WI38 (cell line): ENCODE results near the gene KCND3.

Experiments used
- H3K4me3 ChIP-seq: 2 replicates; pipeline ENCODE4 v1.5.1; 2011; ENCODE audit warnings: low read depth, mild to moderate bottlenecking, control low read depth, low read length
- TF ChIP-seq, protein P1 (sequence below): IDR thresholded peaks from 2 replicates; pipeline ENCODE4 v1.5.1; 2012; ENCODE audit warnings: low read depth, mild to moderate bottlenecking, control low read depth, low read length

The KCND3 gene

DNA sequence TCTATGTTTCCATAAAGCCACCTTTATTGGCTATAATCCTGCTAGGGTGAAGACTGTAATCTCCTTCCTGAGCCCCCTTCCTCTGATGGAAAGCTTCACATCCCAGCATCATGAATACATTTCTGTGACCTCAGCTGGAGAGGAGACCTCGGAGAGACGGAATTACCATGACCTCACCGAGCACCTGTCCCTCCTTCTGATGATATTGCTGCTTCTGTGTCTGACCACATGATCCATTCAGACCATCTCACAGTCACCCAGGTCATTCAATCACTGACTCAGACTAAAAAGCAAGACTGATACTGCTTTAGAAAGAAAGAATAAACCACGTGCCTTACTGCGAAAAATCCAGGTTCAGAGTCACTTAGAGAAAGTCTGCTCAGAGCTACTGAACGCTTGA is 8.8 kb downstream of the KCND3 start:
- no peak overlapping the region for H3K4me3 ChIP-seq

DNA sequence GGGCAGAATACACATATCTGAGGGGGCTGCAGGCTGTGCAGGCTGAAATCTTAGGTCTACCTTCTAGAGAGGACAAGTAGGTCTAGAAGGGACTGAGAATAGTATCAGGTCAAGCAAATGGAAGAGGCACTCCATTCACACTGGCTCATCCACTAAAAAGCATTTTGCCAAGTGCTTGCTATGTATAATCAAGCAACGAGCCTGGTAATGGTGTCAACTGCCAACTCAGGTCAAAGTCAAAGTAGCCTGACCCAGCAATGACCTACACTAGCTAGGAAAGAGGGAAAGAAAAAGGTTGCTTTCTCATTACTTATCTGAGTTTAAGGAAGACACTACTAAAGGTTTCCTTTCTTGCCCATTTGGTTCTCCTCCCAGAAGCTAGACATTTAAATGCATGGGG is 10.8 kb downstream of the KCND3 start:
- no peak overlapping the region for H3K4me3 ChIP-seq
- TF ChIP-seq, protein P1, sequence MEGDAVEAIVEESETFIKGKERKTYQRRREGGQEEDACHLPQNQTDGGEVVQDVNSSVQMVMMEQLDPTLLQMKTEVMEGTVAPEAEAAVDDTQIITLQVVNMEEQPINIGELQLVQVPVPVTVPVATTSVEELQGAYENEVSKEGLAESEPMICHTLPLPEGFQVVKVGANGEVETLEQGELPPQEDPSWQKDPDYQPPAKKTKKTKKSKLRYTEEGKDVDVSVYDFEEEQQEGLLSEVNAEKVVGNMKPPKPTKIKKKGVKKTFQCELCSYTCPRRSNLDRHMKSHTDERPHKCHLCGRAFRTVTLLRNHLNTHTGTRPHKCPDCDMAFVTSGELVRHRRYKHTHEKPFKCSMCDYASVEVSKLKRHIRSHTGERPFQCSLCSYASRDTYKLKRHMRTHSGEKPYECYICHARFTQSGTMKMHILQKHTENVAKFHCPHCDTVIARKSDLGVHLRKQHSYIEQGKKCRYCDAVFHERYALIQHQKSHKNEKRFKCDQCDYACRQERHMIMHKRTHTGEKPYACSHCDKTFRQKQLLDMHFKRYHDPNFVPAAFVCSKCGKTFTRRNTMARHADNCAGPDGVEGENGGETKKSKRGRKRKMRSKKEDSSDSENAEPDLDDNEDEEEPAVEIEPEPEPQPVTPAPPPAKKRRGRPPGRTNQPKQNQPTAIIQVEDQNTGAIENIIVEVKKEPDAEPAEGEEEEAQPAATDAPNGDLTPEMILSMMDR, result no peak

More for the DNA sequence above, 8.8 kb downstream of the KCND3 start:
- TF ChIP-seq, protein P1, result no peak

DNA sequence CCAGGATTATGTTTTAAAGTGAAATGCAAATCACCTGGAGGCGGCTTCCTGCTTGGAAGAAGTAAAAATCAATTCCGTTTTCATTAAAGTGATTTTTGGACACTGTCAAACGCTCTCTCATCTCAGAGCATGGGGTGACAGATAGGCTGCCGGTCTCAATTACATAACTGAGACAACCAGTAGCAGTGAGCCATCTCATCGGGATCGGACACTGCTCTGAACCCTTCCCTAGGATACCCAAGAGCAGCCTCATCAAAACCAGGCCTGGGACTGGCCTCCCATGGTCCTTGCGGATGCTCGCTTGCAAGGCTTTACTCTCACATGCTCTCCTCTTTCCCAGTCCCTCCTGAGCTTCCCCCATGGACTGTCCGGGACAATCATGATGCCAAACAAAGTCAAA is 12.1 kb downstream of the KCND3 start:
- TF ChIP-seq, protein P1, result no peak
- H3K4me3 ChIP-seq, result no peak overlapping the region

DNA sequence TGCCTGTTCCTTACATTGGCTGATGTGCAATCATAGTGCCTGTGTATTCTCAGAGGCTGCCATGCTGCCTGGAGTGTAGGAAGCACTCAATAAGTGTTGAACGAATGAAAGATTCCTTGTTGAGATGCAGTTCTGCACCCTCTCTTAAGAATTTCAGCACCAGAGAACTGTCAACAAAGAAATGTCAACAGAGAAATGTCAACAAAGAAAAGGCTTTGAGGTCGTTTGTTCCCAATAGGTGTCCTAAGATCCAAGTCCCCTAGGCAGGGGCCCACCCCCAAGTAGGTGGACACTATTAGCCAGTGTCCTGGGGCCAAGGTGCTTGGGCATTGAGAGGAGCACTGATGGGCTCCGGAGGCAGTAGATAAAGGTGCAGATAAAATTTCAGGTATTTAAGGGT is 12.6 kb downstream of the KCND3 start:
- TF ChIP-seq, protein P1, result no peak
- no peak overlapping the region for H3K4me3 ChIP-seq

DNA sequence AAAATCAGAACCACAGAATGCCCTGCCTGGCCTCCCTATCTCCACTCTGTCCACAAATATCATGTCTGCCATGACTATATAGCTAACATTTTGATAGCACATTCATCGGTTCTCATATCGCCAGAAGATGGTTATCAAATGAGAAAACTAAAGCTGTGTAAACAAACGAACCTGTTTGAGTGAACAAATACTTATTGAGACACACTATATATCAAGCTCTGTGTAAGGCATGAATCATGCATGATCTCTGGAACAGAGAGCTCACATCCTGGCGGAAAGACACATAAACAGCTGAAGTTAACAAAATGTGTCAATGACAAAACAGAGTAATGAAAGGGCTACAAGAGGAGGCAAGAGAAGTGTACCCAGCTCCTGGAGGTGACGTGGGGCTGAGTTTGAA is 13.1 kb downstream of the KCND3 start:
- TF ChIP-seq, protein P1, result no peak
- no peak overlapping the region for H3K4me3 ChIP-seq

DNA sequence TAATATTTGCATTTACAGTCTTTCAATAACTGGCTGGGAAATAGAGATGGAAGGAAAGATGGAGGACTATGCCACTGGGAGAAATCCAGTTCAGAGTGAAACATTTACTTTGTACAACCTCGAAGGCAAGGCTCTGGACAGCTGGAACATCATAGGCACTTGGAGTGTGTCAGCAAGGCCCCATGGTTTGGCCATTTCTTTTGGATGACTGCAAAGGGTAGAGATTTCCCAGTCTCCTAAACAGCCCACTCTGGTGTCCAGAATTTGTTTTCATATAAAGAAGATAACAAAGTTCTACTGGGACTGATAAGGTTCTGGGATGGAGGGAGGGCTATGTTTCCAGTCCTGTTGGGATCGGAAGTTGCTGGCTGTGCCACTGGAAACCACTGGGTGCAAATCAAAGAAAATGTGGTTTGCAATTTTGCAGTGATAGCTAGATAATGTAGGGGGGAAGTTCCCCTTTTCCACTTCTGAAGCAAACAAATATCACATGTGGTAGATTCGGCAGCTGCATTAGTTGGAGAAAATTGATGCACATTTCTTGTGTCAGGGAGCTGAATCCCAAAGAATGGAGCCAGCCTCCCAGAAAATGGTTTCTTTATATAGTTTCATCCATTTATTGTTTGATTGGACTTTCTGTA is 16.2 kb downstream of the KCND3 start:
- TF ChIP-seq, protein P1, result no peak
- H3K4me3 ChIP-seq, result no peak overlapping the region

DNA sequence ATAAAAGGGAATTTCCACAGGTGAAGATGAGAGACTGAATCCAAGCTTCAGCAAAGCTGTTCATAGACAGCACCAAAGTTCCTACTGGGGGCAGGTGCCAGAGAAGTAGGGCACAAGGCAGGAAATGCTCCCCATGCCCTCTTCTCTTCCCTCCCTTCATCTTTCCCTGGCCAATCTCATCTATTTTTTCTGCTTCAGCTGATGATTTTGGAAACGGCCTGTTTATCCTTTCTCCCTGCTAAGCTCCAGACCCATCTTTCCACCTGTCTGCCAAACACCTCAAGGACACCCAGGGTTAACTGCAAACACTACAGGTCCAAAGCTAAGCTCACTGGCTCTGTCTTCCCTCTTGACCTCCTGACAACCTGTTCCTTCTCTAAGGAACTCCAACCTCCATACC is 18.1 kb downstream of the KCND3 start:
- TF ChIP-seq, protein P1, result no peak
- no peak overlapping the region for H3K4me3 ChIP-seq
